Activated naive CD4-positive, alpha-beta T cell treated with anti-CD3 and anti-CD28 coated beads for 36 hours (primary cell): ENCODE results near the gene TPGS1. TPM values are rescaled to one million over a fixed set of nuclear protein-coding genes. Genes with fewer than 3 reads are reported as not detected.
A peak's percentile ranks its signal among the peaks of the same experiment; 100 is the strongest.

ENCODE experiments used
- CTCF ChIA-PET: fragments of 350-600 bp; sonication (Branson Sonifier 250); formaldehyde crosslinking; loops from one replicate; lab custom pipeline; 2021; ENCODE audit warnings: antibody characterized with exemption; lab: Charles Lee
- DNase-seq: peaks from one replicate; pipeline ENCODE4 v3.0.0-alpha.2; 2020
- H3K27ac Mint-ChIP-seq: one replicate; pipeline ENCODE4 v1.8.0; 2021; ENCODE audit warnings: mild to moderate bottlenecking, mixed read lengths
- H3K27me3 Mint-ChIP-seq: one replicate; pipeline ENCODE4 v1.8.0; 2021; ENCODE audit warnings: low read depth, mixed read lengths
- H3K36me3 Mint-ChIP-seq: one replicate; pipeline ENCODE4 v1.8.0; 2021; ENCODE audit warnings: low read depth, mixed read lengths
- H3K4me1 Mint-ChIP-seq: one replicate; pipeline ENCODE4 v1.8.0; 2021; ENCODE audit warnings: low read depth, mixed read lengths
- H3K4me3 Mint-ChIP-seq: one replicate; pipeline ENCODE4 v1.8.0; 2021; ENCODE audit warnings: mild to moderate bottlenecking, moderate library complexity, mixed read lengths
- H3K9me3 Mint-ChIP-seq: one replicate; pipeline ENCODE4 v1.8.0; 2021; ENCODE audit warnings: mixed read lengths
- intact Hi-C: fragments of 100-400 bp; cut with micrococcal nuclease; formaldehyde crosslinking; loops from one replicate; pipeline ENCODE4 v1.15.1; 2023
- total RNA-seq, 2 experiments: library from RNA; stranded (reverse); gene quantifications; one replicate each; pipeline ENCODE4 v1.2.3, GENCODE V29; 2021

TPGS1 gene
- total RNA-seq, 2 experiments from 2014 or later: 4.2 to 5.1 TPM

- CTCF ChIA-PET: interaction anchor here (0.6 to 3.2 kb wide), 3 partner anchors 23 to 236 kb away, joined by 4 to 32 read pairs (median 4); no protein-coding TSS in a partner anchor
- peaks cover under 1% of the 10 kb centered on the region for H3K27me3 Mint-ChIP-seq
- DNase-seq: no peak
- H3K4me1 Mint-ChIP-seq: peaks cover 24% of the 10 kb centered on the region
- intact Hi-C loops: loop anchor here (1.0 to 5.0 kb wide), 2 partner anchors 10 to 129 kb away; partner anchors contain the start of gene RNF126
- H3K27ac Mint-ChIP-seq: no peak overlapping the region
- H3K4me3 Mint-ChIP-seq: peak overlapping the region; percentile 85
- H3K36me3 Mint-ChIP-seq: peaks cover 4% of the 10 kb centered on the region
- H3K9me3 Mint-ChIP-seq: no peaks in the 10 kb centered on the region
Observed at GRCh38 chr19:533364-534058, 26.2 kb downstream of the TPGS1 start.

DNA sequence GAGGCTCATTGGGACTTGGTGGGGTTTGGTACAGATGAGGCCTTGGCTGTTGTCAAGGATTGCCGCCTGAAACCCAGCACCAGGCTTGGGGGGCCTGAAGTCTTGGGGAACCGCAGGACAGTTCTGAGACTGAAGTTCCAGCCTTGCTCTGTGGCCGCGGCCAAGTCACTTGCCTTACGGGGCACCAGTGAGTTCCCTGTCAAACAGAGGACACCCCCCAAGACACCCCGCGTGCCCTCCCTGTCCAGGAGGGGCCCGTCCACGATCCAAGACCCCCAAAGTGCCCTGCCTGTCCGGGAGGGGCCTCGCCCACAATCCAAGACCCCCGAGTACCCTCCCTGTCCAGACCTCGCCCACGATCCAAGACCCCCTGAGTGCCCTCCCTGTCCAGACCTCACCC, 26.8 kb downstream of the TPGS1 start:
- H3K27ac Mint-ChIP-seq: no peak overlapping the region
- no peaks in the 10 kb centered on the region for H3K27me3 Mint-ChIP-seq
- intact Hi-C loops: loop anchor here (5.0 kb wide), 1 partner anchor 128 kb away; the partner anchor contains the start of gene RNF126
- H3K9me3 Mint-ChIP-seq: no peaks in the 10 kb centered on the region
- peak overlapping the region; percentile 12 for H3K4me3 Mint-ChIP-seq
- CTCF ChIA-PET: interaction anchor here (3.2 kb wide), 1 partner anchor 23 kb away, joined by 32 read pairs; no protein-coding TSS in a partner anchor
- peaks cover 4% of the 10 kb centered on the region for H3K36me3 Mint-ChIP-seq
- DNase-seq: no peak
- H3K4me1 Mint-ChIP-seq: peaks cover 24% of the 10 kb centered on the region

- peak overlapping the region; percentile 24 for H3K4me3 Mint-ChIP-seq
- no peak for DNase-seq
- no peaks in the 10 kb centered on the region for H3K9me3 Mint-ChIP-seq
- intact Hi-C loops: no loop called here
- H3K4me1 Mint-ChIP-seq: peaks cover 21% of the 10 kb centered on the region
- H3K27me3 Mint-ChIP-seq: no peaks in the 10 kb centered on the region
- H3K27ac Mint-ChIP-seq: no peak overlapping the region
- CTCF ChIA-PET: no interaction called here
- H3K36me3 Mint-ChIP-seq: peaks cover 4% of the 10 kb centered on the region
Observed at GRCh38 chr19:535017-535835, 27.9 kb downstream of the TPGS1 start.

DNA sequence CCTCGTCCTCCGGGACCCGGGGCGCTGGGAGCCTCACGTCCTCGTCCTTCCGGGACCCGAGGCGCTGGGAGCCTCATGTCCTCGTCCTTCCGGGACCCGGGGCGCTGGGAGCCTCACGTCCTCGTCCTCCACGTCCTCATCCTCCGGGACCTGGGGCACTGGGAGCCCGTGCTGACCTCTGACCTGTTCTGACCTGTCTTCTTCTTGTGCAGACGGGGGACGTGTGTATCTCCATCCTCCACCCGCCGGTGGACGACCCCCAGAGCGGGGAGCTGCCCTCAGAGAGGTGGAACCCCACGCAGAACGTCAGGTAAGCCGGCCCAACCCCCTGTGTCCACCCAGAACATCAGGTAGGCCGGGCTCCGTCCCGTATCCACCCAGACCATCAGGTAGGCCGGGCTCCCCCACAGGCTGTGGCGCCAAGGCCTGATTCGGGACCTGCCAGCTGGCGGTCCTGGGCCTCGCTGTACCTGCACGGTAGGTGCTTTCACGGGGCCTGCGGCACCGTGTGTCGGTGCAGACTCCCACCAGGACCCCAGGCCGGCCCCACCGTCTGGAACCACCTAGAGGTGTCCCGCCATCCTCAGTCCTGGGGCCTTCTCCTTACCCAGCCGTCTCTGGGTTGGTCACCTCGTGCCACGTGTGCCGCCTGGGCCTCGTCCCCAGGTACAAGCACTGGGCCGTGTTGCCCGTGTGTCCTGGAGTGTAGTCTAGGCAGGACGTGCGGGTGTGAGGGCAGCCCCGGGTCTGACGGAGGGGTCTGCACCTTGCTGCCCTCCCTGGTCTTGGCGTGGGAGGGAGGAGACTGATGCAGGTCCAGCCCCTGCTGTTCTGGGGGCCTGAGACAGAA, 29.0 kb downstream of the TPGS1 start:
- intact Hi-C loops: no loop called here
- Mint-ChIP-seq H3K36me3 (peaks cover 4% of the 10 kb centered on the region), H3K27me3 (no peaks in the 10 kb centered on the region), H3K9me3 (no peaks in the 10 kb centered on the region), H3K4me3 (no peak overlapping the region), H3K4me1 (peaks cover 18% of the 10 kb centered on the region), H3K27ac (no peak overlapping the region)
- CTCF ChIA-PET: no interaction called here
- DNase-seq: no peak

GRCh38 chr19:536881-537404, 29.6 kb downstream of the TPGS1 start:
- Mint-ChIP-seq H3K36me3 (peaks cover 4% of the 10 kb centered on the region), H3K9me3 (no peaks in the 10 kb centered on the region), H3K27ac (no peak overlapping the region), H3K27me3 (no peaks in the 10 kb centered on the region), H3K4me1 (peaks cover 18% of the 10 kb centered on the region), H3K4me3 (no peak overlapping the region)
- intact Hi-C loops: no loop called here
- DNase-seq: no peak
- CTCF ChIA-PET: no interaction called here

- DNase-seq: no peak
- H3K9me3 Mint-ChIP-seq: no peaks in the 10 kb centered on the region
- intact Hi-C loops: no loop called here
- H3K27me3 Mint-ChIP-seq: no peaks in the 10 kb centered on the region
- peaks cover 6% of the 10 kb centered on the region for H3K36me3 Mint-ChIP-seq
- no peak overlapping the region for H3K4me3 Mint-ChIP-seq
- no peak overlapping the region for H3K27ac Mint-ChIP-seq
- peaks cover 15% of the 10 kb centered on the region for H3K4me1 Mint-ChIP-seq
- CTCF ChIA-PET: no interaction called here
Observed at GRCh38 chr19:538641-539428, 31.5 kb downstream of the TPGS1 start.

- Mint-ChIP-seq H3K4me1 (peaks cover 17% of the 10 kb centered on the region), H3K9me3 (no peaks in the 10 kb centered on the region), H3K27me3 (no peaks in the 10 kb centered on the region), H3K36me3 (peaks cover 6% of the 10 kb centered on the region), H3K27ac (no peak overlapping the region), H3K4me3 (no peak overlapping the region)
- no peak for DNase-seq
- intact Hi-C loops: no loop called here
- CTCF ChIA-PET: no interaction called here
Observed at GRCh38 chr19:539429-540030, 32.2 kb downstream of the TPGS1 start.

DNA sequence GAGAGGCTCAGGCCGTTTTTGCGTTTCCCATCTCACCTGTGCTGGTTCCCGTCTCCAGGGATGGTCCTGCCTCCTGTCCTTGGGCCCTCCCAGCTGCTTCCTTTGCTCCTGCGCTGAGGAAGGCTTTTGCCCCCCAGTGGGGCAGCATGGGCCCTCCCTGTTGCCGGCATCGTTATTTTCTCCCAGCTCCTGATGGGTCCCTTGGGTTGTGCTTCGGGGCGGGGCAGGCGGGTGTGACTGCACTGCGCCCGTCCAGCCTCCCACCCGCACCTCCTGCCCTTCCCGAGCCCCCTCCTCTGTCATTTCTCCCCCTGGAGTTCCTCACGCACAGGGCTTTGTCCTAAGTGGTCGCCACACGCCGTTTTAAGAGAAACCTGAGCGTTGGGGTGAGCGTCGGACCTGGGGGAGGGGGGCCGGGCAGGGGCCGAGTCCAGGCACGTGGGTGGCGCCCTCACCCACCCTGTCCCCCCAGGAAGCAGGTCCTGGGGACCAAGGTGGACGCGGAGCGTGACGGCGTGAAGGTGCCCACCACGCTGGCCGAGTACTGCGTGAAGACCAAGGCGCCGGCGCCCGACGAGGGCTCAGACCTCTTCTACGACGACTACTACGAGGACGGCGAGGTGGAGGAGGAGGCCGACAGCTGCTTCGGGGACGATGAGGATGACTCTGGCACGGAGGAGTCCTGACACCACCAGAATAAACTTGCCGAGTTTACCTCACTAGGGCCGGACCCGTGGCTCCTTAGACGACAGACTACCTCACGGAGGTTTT, 33.8 kb downstream of the TPGS1 start:
- intact Hi-C loops: no loop called here
- H3K4me3 Mint-ChIP-seq: no peak overlapping the region
- no peaks in the 10 kb centered on the region for H3K27me3 Mint-ChIP-seq
- no peak overlapping the region for H3K27ac Mint-ChIP-seq
- peaks cover 6% of the 10 kb centered on the region for H3K36me3 Mint-ChIP-seq
- CTCF ChIA-PET: interaction anchor here (1.6 kb wide), 1 partner anchor 12 kb away, joined by 3 read pairs; no protein-coding TSS in a partner anchor
- peaks cover 23% of the 10 kb centered on the region for H3K4me1 Mint-ChIP-seq
- H3K9me3 Mint-ChIP-seq: no peaks in the 10 kb centered on the region
- no peak for DNase-seq

DNA sequence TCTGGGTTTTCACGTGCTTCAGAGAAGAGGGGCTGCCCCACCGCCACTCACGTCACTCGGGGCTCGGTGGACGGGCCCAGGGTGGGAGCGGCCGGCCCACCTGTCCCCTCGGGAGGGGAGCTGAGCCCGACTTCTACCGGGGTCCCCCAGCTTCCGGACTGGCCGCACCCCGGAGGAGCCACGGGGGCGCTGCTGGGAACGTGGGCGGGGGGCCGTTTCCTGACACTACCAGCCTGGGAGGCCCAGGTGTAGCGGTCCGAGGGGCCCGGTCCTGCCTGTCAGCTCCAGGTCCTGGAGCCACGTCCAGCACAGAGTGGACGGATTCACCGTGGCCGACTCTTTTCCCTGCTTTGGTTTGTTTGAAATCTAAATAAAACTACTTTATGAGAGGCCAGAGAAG, 34.4 kb downstream of the TPGS1 start:
- Mint-ChIP-seq H3K36me3 (peaks cover 5% of the 10 kb centered on the region), H3K4me1 (peaks cover 23% of the 10 kb centered on the region), H3K4me3 (no peak overlapping the region), H3K27me3 (no peaks in the 10 kb centered on the region), H3K9me3 (no peaks in the 10 kb centered on the region), H3K27ac (no peak overlapping the region)
- CTCF ChIA-PET: interaction anchor here (1.1 to 1.6 kb wide), 2 partner anchors 13 to 43 kb away, joined by 3 read pairs; no protein-coding TSS in a partner anchor
- intact Hi-C loops: no loop called here
- DNase-seq: no peak

DNA sequence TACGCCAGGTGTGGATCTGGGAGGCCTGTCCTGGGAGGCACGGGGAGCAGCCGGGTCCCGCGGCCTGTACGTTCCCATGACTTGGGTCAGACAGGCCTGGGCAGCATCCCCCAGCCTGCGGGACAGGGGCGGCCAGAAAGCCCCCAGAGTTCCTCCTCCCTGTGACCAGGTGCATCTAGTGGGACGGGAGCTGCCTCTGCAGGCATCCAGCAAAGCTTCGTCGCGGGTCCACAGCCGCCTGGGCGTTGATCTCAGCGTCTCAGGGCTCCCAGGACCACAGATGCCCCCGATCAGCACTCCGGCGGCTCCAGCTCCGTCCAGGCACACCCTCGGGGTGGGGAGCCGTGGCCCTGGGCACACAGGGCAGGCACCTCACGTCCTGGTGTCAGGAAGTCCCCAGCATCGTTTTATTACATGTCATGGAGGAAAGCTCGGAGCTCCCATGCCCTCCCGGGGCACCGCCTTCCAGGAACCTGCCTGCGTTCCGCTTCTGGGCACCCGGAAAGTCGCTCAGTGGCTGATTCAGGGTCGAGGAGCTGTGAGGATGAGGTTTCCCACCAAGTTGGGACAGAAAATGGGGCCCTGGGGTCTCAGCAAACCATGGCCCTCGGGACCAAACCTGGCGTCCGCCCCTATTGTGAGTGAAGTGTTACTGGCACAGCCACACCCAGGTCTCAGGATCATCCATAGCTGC, 35.0 kb downstream of the TPGS1 start:
- H3K27ac Mint-ChIP-seq: no peak overlapping the region
- no peak overlapping the region for H3K4me3 Mint-ChIP-seq
- DNase-seq: no peak
- H3K36me3 Mint-ChIP-seq: peaks cover 5% of the 10 kb centered on the region
- intact Hi-C loops: no loop called here
- no peaks in the 10 kb centered on the region for H3K9me3 Mint-ChIP-seq
- CTCF ChIA-PET: interaction anchor here (1.1 to 1.6 kb wide), 2 partner anchors 14 to 42 kb away, joined by 3 read pairs; no protein-coding TSS in a partner anchor
- no peaks in the 10 kb centered on the region for H3K27me3 Mint-ChIP-seq
- peaks cover 23% of the 10 kb centered on the region for H3K4me1 Mint-ChIP-seq
